HEK293 (cell line): ENCODE data around the gene DCAKD.

ENCODE experiments used
- AEBP2 ChIP-seq: fragments of 450-650 bp; formaldehyde crosslinking; IDR thresholded peaks from 2 replicates; pipeline ENCODE4 v1.5.1; 2016; ENCODE audit warnings: missing biosample characterization, missing genetic modification characterization, borderline replicate concordance
- CTCF ChIP-seq: fragments of 450-650 bp; formaldehyde crosslinking; IDR thresholded peaks from 2 replicates; pipeline ENCODE4 v1.5.1; 2016; ENCODE audit warnings: missing biosample characterization, missing genetic modification characterization
- KLF9 ChIP-seq: fragments of 450-650 bp; formaldehyde crosslinking; IDR thresholded peaks from 2 replicates; pipeline ENCODE4 v1.5.1; 2016; ENCODE audit warnings: missing biosample characterization, missing genetic modification characterization, low read depth
- REST ChIP-seq: fragments of 450-650 bp; formaldehyde crosslinking; IDR thresholded peaks from 2 replicates; pipeline ENCODE4 v1.5.1; 2016; ENCODE audit warnings: missing biosample characterization, missing genetic modification characterization
- TCF7L2 ChIP-seq: IDR thresholded peaks from 2 replicates; pipeline ENCODE4 v1.6.1; 2011; ENCODE audit warnings: low read depth, mild to moderate bottlenecking, inconsistent platforms, low read length, moderate library complexity, borderline replicate concordance
- ZBTB26 ChIP-seq: fragments of 450-650 bp; formaldehyde crosslinking; optimal IDR thresholded peaks from 2 replicates; pipeline ENCODE3; 2016; ENCODE audit warnings: missing biosample characterization, mild to moderate bottlenecking, missing genetic modification characterization
- ZNF274 ChIP-seq, 2 experiments: fragments of 200-500 bp in 1 of 2; fragments of 450-650 bp in 1 of 2; sonication (Bioruptor generic) in 1 of 2; formaldehyde crosslinking in 1 of 2; IDR thresholded peaks; 2 replicates each; pipeline versions ENCODE4 v1.5.1 to v1.6.1; 2014 to 2016; ENCODE audit warnings: borderline replicate concordance in 1 of 2, inconsistent platforms in 1 of 2, low read length in 1 of 2, missing biosample characterization in 1 of 2, missing genetic modification characterization in 1 of 2
- ZNF324 ChIP-seq: fragments of 450-650 bp; formaldehyde crosslinking; IDR thresholded peaks from 2 replicates; pipeline ENCODE4 v1.5.1; 2016; ENCODE audit warnings: missing biosample characterization, missing genetic modification characterization
- ZNF514 ChIP-seq: fragments of 450-650 bp; formaldehyde crosslinking; IDR thresholded peaks from 2 replicates; pipeline ENCODE4 v1.5.1; 2016; ENCODE audit warnings: missing biosample characterization, missing genetic modification characterization
- ZNF76 ChIP-seq: fragments of 450-650 bp; formaldehyde crosslinking; IDR thresholded peaks from 2 replicates; pipeline ENCODE4; 2016; ENCODE audit warnings: low read depth, missing biosample characterization, missing genetic modification characterization, borderline replicate concordance
- ZSCAN5A ChIP-seq: fragments of 450-650 bp; formaldehyde crosslinking; IDR thresholded peaks from 2 replicates; pipeline ENCODE4 v1.5.1; 2016; ENCODE audit warnings: missing biosample characterization, missing genetic modification characterization

GRCh38 chr17:45022288-45022648 lies 29.2 kb downstream of the DCAKD start:
- TF ChIP-seq CTCF (tag by site-specific recombination): no peak
- no peak for TF ChIP-seq ZBTB26 (tag by site-specific recombination)
- TF ChIP-seq ZNF514 (tag by site-specific recombination): no peak
- no peak for TF ChIP-seq ZNF324 (tag by site-specific recombination)
- TF ChIP-seq REST (tag by site-specific recombination): no peak
- no peak for TF ChIP-seq TCF7L2
- no peak for TF ChIP-seq ZNF274 (IDR thresholded peaks at IDR 0.05; ENCODE audit: low read length)
- no peak for TF ChIP-seq ZNF274 (tag by site-specific recombination; IDR thresholded peaks at IDR 0.05; ENCODE audit: borderline replicate concordance)
- no peak for TF ChIP-seq ZNF76 (tag by site-specific recombination)
- no peak for TF ChIP-seq AEBP2 (tag by site-specific recombination)
- TF ChIP-seq ZSCAN5A (tag by site-specific recombination): no peak
- TF ChIP-seq KLF9: no peak
